Testis (tissue), 3 donors: ENCODE measurements around the gene SCAPER. TPM values are rescaled to one million over a fixed set of nuclear protein-coding genes. Genes with fewer than 3 reads are reported as not detected.

ENCODE experiments used
- DNase-seq: peaks from one replicate; pipeline ENCODE4 v3.0.0-alpha.2; 2019
- H3K27ac ChIP-seq, 2 donors: fragments of 200-600 bp; sonication (generic); one replicate each; pipeline ENCODE4 v1.5.1; 2019
- H3K27me3 ChIP-seq: fragments of 200-600 bp; sonication (generic); one replicate; pipeline ENCODE4 v1.5.1; 2019
- H3K36me3 ChIP-seq: fragments of 200-600 bp; sonication (generic); one replicate; pipeline ENCODE4 v1.5.1; 2017; ENCODE audit warnings: low read depth; ENCODE audit errors: missing control alignments
- H3K4me1 ChIP-seq: fragments of 200-600 bp; sonication (generic); one replicate; pipeline ENCODE4 v1.5.1; 2019
- H3K4me3 ChIP-seq, 2 donors: fragments of 200-600 bp; sonication (generic); one replicate each; pipeline ENCODE4 v1.5.1; 2017 to 2019
- H3K9me3 ChIP-seq: fragments of 200-600 bp; sonication (generic); one replicate; pipeline ENCODE4 v1.5.1; 2017
- CTCF ChIP-seq, 3 experiments: fragments of 450-650 bp in 2 of 3; fragments of 200-600 bp in 1 of 3; sonication (generic) in 1 of 3; IDR thresholded peaks; one replicate each; pipeline ENCODE4 v1.5.1; 2016 to 2019; ENCODE audit warnings: antibody characterized with exemption in 3 of 3, mild to moderate bottlenecking in 2 of 3, moderate library complexity in 1 of 3
- POLR2A ChIP-seq: fragments of 450-650 bp; IDR thresholded peaks from one replicate; pipeline ENCODE4 v1.6.1; 2017; ENCODE audit warnings: antibody characterized with exemption, mild to moderate bottlenecking, moderate library complexity
- WGBS, 2 donors: methylation state at CpG; one replicate each; pipeline ENCODE4 v1.1.5; 2018; 5-methylcytosine and 5-hydroxymethylcytosine counted together
- intact Hi-C: fragments of 100-400 bp; cut with DNase I; formaldehyde crosslinking; loops from one replicate; pipeline ENCODE4 v1.15.1; 2023; ENCODE audit warnings: low total_unique reads
- polyA plus RNA-seq: library from polyadenylated mRNA; stranded (reverse); fragments of 350-450 nt; fragmentation: Illumina TruSeq; extraction: RNeasy Lipid Tissue Mini Kit (QIAGEN cat#74804); gene quantifications from one replicate; pipeline ENCODE4 v1.2.3, GENCODE V29; 2014; ENCODE audit warnings: low read depth, low replicate concordance; ENCODE audit not compliant: insufficient read depth
- total RNA-seq, 2 donors: library from RNA; depleted of rRNA; stranded (reverse); fragments of >200 nt; gene quantifications; one replicate each; pipeline ENCODE4 v1.2.3, GENCODE V29; 2016

Gene SCAPER
- total and polyA plus RNA-seq, 3 donors from 2014 or later, result 43.7 to 60.7 (median 54.8) TPM

GRCh38 chr15:76799760-76800159 is 105.4 kb downstream of the SCAPER start:
- intact Hi-C loops, result no loop called here
- 69 to 96% methylated on average over 2 of the region's 2 CpGs for WGBS, 2 donors
- no peak for DNase-seq

GRCh38 chr15:76795217-76795616 is 109.9 kb downstream of the SCAPER start:
- Histone ChIP-seq H3K4me3 (no peak overlapping the region), H3K27me3 (no peaks in the 10 kb centered on the region), H3K27ac (no peak overlapping the region), H3K9me3 (no peaks in the 10 kb centered on the region), H3K4me1 (no peaks in the 10 kb centered on the region), H3K36me3 (no peaks in the 10 kb centered on the region)
- no peak for DNase-seq
- intact Hi-C loops, result no loop called here
- WGBS, 2 donors, result 81 to 87% methylated on average over 5 of the region's 5 CpGs
- TF ChIP-seq CTCF (IDR thresholded peaks at IDR 0.05) (no peak), POLR2A (no peak)

More at GRCh38 chr15:76799760-76800159, 105.4 kb downstream of the SCAPER start:
- H3K27ac ChIP-seq, result no peak overlapping the region
- no peak overlapping the region for H3K4me3 ChIP-seq
- no peaks in the 10 kb centered on the region for H3K4me1 ChIP-seq
- TF ChIP-seq POLR2A, result no peak
- TF ChIP-seq CTCF (IDR thresholded peaks at IDR 0.05), result no peak
- H3K9me3 ChIP-seq, result no peaks in the 10 kb centered on the region
- H3K27me3 ChIP-seq, result no peaks in the 10 kb centered on the region
- H3K36me3 ChIP-seq, result no peaks in the 10 kb centered on the region

- no peak overlapping the region for H3K27ac ChIP-seq
- no peak overlapping the region for H3K4me3 ChIP-seq
- TF ChIP-seq CTCF (IDR thresholded peaks at IDR 0.05), result no peak
- TF ChIP-seq POLR2A, result no peak
- no peaks in the 10 kb centered on the region for H3K27me3 ChIP-seq
- DNase-seq, result no peak
- H3K4me1 ChIP-seq, result no peaks in the 10 kb centered on the region
- no peaks in the 10 kb centered on the region for H3K9me3 ChIP-seq
- intact Hi-C loops, result no loop called here
- no peaks in the 10 kb centered on the region for H3K36me3 ChIP-seq
Observed at GRCh38 chr15:76793162-76793561, 112.0 kb downstream of the SCAPER start.

GRCh38 chr15:76791511-76791910 is 113.6 kb downstream of the SCAPER start:
- Histone ChIP-seq H3K9me3 (no peaks in the 10 kb centered on the region), H3K27ac (no peak overlapping the region), H3K4me1 (no peaks in the 10 kb centered on the region), H3K36me3 (no peaks in the 10 kb centered on the region), H3K4me3 (no peak overlapping the region), H3K27me3 (no peaks in the 10 kb centered on the region)
- intact Hi-C loops, result no loop called here
- TF ChIP-seq POLR2A (no peak), CTCF (IDR thresholded peaks at IDR 0.05) (no peak)
- DNase-seq, result no peak
- WGBS, 2 donors, result 72 to 94% methylated on average over 2 of the region's 2 CpGs

GRCh38 chr15:76787273-76787672 is 117.9 kb downstream of the SCAPER start:
- 93 to 95% methylated on average over 4 of the region's 4 CpGs for WGBS, 2 donors
- H3K4me3 ChIP-seq, result no peak overlapping the region
- no peaks in the 10 kb centered on the region for H3K27me3 ChIP-seq
- H3K9me3 ChIP-seq, result no peaks in the 10 kb centered on the region
- no peak for DNase-seq
- intact Hi-C loops, result no loop called here
- H3K4me1 ChIP-seq, result no peaks in the 10 kb centered on the region
- H3K27ac ChIP-seq, result no peak overlapping the region
- no peaks in the 10 kb centered on the region for H3K36me3 ChIP-seq
- TF ChIP-seq CTCF (IDR thresholded peaks at IDR 0.05) (no peak), POLR2A (no peak)
